Stimulated activated CD4-positive, alpha-beta T cell treated with anti-CD3 and anti-CD28 coated beads, TNF-alpha, amount 100 ng/mL, for 4 hours (primary cell): ENCODE measurements around the gene ZNF398.
A peak's percentile ranks its signal among the peaks of the same experiment; 100 is the strongest.

ENCODE experiments used
- DNase-seq, 3 experiments: peaks; one replicate each; pipeline ENCODE4 v3.0.0-alpha.2; 2020; ENCODE audit warnings: low read depth in 3 of 3

ZNF398 gene

GRCh38 chr7:149196151-149196704 is 49.0 kb downstream of the ZNF398 start:
- no peak for DNase-seq

- no peak for DNase-seq
Measured at GRCh38 chr7:149196705-149197171, 49.5 kb downstream of the ZNF398 start.

- no peak for DNase-seq
Measured at GRCh38 chr7:149197675-149198074, 50.4 kb downstream of the ZNF398 start.

GRCh38 chr7:149198161-149198816 is 51.0 kb downstream of the ZNF398 start:
- DNase-seq = no peak

- no peak for DNase-seq
Measured at GRCh38 chr7:149199234-149199995, 52.2 kb downstream of the ZNF398 start.

- no peak for DNase-seq
Measured at GRCh38 chr7:149202831-149203231, 55.6 kb downstream of the ZNF398 start.

DNA sequence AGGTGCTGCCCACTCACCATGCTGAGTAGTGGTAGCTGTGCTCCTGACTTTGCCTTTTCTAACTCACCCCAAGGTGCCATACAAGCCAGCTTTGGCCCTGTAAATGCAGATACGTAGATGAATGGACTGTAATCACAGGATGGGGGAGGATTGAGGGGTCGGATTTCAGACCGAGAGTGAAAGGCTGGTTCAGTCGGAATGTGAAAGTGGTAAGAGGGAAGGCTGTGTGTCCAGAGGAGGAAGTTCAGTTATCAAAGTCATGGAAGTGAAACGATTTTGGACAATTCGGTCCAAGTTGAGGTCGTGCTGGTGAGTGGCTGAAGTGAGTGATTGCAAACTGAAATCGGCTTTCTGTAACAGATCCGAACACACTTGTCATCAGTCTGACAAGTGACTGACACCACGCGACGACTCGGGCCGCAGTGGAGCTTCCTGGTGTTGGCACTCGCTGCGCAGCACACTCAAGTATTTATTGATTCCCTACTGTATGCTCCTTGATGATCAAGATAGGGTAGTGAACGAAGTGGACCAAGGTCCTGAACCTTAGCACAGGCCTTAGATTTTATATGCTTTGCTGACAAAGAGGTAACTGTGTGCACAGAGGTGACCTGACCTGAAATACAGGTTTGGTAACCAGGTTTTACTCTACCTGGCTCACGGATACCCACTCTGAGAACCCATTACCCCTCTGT is 58.6 kb downstream of the ZNF398 start:
- DNase-seq = no peak

DNA sequence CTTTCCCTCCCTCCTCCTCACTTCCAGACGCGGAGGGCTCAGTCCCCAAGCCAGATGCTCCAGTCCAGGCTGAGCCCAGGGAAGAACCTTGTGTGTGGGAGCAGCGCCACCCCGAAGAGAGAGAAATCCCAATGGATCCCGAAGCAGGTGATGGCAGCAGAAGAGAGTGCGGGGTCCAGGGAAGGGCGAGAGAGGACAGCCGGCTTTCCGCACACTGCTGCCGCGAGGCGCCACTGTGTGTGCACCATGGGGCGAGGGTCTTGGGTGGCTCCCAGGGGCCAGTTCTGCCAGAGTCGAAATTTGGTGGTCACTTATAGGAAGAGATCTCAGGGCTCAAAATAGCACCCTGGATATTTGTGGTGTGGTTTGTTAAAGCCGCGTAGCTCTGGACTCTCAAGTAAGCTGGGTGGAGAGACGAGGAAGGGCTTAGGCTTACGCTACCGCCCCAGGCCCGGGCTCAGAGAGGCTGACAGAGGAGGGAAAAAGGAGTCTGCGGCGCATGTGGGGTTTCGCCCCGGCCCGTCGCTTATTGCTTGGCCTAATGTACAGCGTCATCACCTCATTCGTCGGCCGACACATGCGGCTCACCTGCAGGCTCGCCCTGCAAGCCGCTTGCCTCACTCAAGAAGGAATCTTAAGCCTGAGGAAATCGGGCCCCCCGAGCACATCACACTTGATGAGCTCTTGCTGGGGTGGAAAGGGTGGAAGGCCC is 60.2 kb downstream of the ZNF398 start:
- DNase-seq = no peak

DNA sequence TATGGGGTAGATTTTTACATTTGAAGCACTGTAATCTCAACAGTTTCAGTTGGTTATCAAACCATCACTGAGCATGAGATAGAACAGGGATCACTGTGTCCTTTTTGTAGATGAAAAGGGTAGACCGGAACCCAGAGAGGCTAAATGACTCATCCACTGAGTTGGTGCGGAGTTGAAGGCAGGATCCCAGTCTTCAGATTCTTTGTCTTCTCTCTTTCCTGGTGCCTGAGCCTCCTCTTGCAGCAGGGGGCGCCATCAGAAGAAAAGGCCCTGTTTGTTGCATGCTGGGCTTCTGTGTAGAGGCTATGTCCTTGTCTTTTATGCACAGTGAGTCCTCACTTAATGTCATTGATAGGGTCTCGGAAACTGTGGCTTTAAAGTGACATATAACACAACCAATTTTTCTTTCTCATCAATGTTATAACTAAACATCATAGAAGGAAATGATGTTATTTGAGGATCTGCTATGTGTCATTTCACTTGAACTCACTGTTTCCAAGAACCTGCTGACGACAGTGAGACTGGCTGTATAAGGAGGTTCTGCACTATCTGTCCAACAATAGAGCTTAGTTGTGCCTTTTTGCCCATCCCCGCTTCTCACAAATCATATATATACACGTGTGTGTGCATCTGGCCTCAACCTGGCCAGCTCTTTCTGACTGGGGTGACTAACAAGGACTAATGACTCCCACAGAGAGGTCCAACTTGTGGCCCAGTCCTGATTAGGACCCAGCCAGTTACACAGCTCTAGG is 62.4 kb downstream of the ZNF398 start:
- peak; percentile 37 to 55 (median 47) for DNase-seq

DNA sequence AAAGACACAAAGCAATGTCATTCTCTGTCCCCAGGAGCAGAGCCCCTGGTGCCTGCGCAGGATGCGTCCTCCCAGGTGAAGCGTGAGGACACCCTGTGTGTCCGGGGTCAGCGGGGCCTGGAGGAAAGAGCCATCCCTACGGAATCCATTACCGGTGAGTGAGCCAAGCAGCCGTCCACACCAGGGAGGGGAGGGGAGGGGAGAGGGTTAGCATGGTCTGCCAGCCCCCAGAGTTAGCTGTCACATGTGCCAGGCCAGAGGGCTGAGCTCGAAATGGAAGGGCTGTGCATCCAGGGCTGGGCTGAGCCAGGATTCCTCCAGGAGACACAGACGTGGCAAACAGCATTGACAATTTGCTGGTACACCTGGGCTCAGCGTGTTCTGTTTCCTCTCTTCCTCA is 63.3 kb downstream of the ZNF398 start:
- DNase-seq = no peak

DNA sequence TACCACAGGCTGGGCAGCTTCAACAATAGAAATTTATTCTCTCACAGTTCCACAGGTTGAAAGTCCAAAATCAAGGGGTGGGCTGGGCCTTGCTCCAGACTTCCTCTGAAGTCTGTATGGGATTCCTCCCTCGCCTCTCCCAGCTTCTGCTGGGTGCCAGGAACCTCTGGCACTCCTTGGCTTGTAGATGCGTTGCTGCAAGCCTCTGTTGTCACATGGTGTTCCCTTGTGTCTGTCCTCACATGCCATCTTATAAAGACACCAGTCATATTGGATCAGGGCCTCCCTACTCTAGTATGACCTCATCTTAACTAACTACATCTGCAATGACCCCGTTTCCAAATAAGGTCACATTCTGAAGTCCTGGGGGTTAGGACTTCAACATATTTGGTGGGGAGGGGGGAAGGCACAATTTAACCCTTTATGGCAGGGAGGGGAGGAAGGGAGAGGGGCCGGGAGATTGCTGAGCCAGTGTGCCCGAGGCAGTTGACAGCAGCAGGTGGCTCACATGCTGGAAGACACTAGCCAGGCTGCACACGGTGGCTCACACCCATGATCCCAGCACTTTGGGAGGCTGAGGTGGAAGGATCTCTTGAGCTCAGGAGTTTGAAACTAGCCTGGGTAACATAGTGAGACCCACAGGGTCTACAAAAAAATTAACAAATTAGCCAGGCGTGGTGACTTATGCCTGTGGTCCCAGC is 66.9 kb downstream of the ZNF398 start:
- no peak for DNase-seq

DNA sequence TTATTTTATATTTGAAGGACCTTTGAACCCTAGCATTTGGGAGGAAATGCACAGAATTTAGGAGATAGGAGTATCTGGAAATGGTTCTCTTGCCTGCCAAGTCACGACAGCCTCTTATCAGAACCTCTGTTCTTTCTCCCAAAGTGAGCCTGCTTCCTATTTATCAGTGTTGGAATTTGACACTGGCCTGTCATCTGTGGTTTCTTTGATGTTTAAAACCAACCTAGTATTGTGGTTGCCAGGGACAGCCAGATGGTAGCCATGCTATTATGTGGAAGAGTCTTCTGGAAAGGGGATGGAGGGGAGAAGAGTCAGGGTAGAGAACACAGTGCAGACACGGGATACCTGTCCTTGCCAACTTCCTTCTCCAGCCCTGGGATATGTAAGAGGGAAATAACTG is 69.1 kb downstream of the ZNF398 start:
- DNase-seq = no peak

DNA sequence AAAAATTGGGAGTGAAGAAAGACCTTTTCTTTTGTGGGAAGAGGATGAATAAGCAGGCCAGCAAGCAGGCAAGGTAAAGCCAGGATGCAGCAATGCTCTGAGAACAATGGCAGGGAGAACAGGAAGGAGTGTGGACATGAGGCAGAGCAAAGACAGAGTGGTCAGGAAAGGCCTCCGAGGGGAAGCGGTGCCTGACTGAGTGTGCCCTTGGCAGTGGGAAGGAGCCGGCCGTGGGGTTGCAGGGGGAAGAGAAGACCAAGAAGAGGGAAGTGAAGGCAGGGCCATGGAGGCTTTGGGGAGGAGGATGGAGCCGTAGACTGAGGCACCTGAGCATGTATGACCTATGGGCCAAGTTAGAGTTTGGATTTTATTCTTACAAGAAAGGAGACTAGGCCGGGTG is 70.3 kb downstream of the ZNF398 start:
- no peak for DNase-seq

GRCh38 chr7:149218469-149219420 is 71.5 kb downstream of the ZNF398 start:
- no peak for DNase-seq

GRCh38 chr7:149220534-149220933 is 73.3 kb downstream of the ZNF398 start:
- no peak for DNase-seq

DNA sequence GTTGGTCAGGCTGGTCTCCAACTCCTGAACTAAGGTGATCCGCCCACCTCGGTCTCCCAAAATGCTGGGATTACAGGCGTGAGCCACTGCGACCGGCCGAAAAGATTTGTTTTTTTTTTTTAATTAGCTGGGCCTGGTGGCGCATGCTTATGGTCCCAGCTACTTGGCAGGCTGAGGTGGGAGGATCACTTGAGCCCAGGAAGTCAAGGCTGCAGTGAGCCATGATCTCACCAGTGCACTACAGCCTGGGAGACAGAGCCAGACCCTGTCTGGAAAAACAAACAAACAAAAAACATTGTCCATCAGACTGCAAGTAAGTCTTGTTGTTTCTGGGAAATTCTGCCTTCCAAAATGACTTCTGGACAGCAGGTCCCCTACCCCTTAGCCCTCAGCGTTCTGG is 75.9 kb downstream of the ZNF398 start:
- no peak for DNase-seq

DNA sequence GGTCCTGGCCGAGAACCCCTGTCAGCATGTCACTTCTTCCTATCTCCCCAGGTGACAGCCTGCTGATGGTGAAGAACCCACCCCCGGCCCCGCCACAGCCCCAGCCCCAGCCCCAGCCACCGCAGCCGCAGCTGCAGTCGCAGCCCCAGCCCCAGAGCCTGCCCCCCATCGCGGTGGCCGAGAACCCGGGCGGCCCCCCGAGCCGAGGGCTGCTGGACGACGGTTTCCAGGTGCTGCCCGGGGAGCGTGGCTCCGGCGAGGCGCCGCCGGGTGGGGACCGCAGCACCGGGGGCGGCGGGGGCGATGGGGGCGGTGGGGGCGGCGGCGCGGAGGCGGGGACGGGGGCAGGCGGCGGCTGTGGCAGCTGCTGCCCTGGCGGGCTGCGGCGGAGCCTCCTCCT is 76.5 kb downstream of the ZNF398 start:
- no peak for DNase-seq

DNA sequence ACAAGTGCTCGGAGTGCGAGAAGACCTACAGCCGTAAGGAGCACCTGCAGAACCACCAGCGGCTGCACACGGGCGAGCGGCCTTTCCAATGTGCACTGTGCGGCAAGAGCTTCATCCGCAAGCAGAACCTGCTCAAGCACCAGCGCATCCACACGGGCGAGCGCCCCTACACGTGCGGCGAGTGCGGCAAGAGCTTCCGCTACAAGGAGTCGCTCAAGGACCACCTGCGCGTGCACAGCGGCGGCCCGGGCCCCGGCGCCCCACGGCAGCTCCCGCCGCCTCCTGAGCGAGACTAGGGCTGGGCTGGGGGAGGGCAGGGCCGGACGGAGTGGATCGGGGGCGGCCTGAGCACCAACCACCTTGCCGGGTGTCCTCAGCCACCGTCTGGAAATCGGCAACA is 77.1 kb downstream of the ZNF398 start:
- DNase-seq = no peak

DNA sequence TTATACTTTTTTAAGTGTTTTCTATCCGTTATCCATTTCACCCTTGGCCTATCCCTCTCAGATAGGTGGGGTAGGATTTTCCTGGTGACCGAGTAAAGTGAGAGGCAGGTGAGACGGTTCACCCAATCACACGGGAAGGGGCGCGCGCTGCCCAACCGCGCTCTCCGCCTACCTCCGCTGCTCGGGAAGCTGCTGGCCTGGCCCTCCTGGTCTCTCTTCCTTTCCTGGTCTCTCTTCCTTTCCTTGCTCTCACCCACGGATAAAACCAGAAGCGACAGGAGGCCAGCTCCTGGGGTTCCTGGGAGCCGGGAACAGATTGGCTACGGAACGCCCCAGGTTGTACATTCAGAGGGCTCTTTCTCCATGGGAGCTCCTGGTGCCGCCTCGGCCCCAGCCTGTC is 77.9 kb downstream of the ZNF398 start:
- DNase-seq = no peak
